HepG2 (cell line): ENCODE measurements around the gene AGTPBP1.

ENCODE experiments used
- CAMTA2 ChIP-seq: sonication (generic); formaldehyde crosslinking; IDR thresholded peaks from 2 replicates; pipeline ENCODE4 v1.4.0; 2020; ENCODE audit warnings: mild to moderate bottlenecking, missing genetic modification reagents, borderline replicate concordance
- CHCHD3 ChIP-seq: sonication (generic); formaldehyde crosslinking; IDR thresholded peaks from 2 replicates; pipeline ENCODE4 v1.8.0; 2022; ENCODE audit warnings: mild to moderate bottlenecking, missing genetic modification reagents, moderate library complexity
- EP300 ChIP-seq, 3 experiments: sonication (generic) in 1 of 3; formaldehyde crosslinking in 1 of 3; IDR thresholded peaks; 2 replicates each; pipeline versions ENCODE4 v1.5.1 to v1.6.1; 2011 to 2020; ENCODE audit warnings: low read depth in 2 of 3, low read length in 2 of 3, borderline replicate concordance in 1 of 3, improper control_type of control experiment in 1 of 3, mild to moderate bottlenecking in 1 of 3, missing genetic modification reagents in 1 of 3, moderate library complexity in 1 of 3
- EZH2 ChIP-seq: conservative IDR thresholded peaks from 2 replicates; pipeline ENCODE4 v1.6.1; 2012; ENCODE audit warnings: mild to moderate bottlenecking, low read depth, low read length, moderate library complexity
- NFATC3 ChIP-seq: sonication (generic); formaldehyde crosslinking; IDR thresholded peaks from 2 replicates; pipeline ENCODE4 v1.5.1; 2020; ENCODE audit warnings: mild to moderate bottlenecking, missing genetic modification reagents
- RORA ChIP-seq: sonication (generic); formaldehyde crosslinking; IDR thresholded peaks from 2 replicates; pipeline ENCODE4 v1.5.0; 2020; ENCODE audit warnings: mild to moderate bottlenecking, missing genetic modification reagents, moderate library complexity
- SPEN ChIP-seq: sonication (generic); formaldehyde crosslinking; IDR thresholded peaks from 2 replicates; pipeline ENCODE4 v1.5.1; 2020; ENCODE audit warnings: low read depth, mild to moderate bottlenecking, missing genetic modification reagents
- TOE1 ChIP-seq: sonication (generic); formaldehyde crosslinking; IDR thresholded peaks from 2 replicates; pipeline ENCODE4 v1.4.0; 2020; ENCODE audit warnings: mild to moderate bottlenecking, missing genetic modification reagents
- U2AF2 ChIP-seq: fragments of 200-400 bp; formaldehyde crosslinking; IDR thresholded peaks from 2 replicates; pipeline ENCODE4 v1.6.1; 2017; ENCODE audit warnings: low read depth, mild to moderate bottlenecking, low read length
- YY1 ChIP-seq: IDR thresholded peaks from 2 replicates; pipeline ENCODE4 v1.6.1; 2011; ENCODE audit warnings: low read length, low read depth, moderate library complexity, mild to moderate bottlenecking; ENCODE audit not compliant: insufficient read depth, insufficient replicate concordance
- ZNF292 ChIP-seq: sonication (generic); formaldehyde crosslinking; IDR thresholded peaks from 2 replicates; pipeline ENCODE4 v1.8.1; 2022; ENCODE audit warnings: mild to moderate bottlenecking, low read depth, missing genetic modification reagents, borderline replicate concordance
- ZNF441 ChIP-seq: sonication (generic); formaldehyde crosslinking; IDR thresholded peaks from 2 replicates; pipeline ENCODE4 v1.7.0; 2021; ENCODE audit warnings: missing genetic modification reagents, borderline replicate concordance
- TF ChIP-seq, protein P1 (sequence below): sonication (generic); formaldehyde crosslinking; IDR thresholded peaks from 2 replicates; pipeline ENCODE4 v1.5.0; 2020; ENCODE audit warnings: mild to moderate bottlenecking, missing genetic modification reagents, moderate library complexity

DNA sequence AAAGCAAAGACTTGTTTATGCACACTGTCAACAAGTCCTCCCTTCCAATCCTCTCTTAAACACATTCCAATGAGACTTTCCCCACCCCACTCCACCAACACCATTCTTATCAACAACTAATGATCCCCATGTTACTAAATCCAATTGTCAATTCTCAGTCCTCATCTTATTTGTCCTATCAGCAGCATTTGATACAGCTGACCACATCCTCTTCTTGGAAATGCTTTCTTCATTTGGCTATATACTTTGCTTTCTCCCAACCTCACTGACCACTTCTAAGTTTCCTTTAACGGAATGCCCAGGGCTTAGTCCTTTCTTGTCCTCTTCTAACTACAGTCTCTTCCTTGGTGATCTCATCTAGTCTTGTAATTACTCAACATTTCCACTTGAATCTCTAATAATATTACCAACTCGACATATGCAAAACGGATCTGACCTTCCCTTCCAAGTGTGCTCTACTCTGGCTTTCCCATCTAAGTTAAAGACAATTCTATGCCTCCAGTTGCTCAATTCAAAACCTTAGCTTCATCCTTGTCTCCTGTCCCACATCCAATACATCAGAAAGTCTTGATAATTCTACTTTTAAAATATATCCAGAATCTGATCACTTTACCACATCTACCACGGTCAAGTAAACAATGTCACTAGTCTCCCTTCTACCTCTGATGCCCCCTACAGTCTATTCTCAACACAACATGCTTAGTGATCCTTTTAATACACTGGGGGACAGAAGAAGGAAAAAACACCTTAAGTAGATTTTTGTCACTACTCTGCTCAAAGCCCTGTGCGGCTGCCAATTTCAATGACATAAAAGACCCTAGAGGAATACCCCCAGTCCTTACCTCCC is 25.5 kb downstream of the AGTPBP1 start:
- TF ChIP-seq CAMTA2 (no peak), EZH2 (no peak), TOE1 (CRISPR knock-in tag) (no peak), CHCHD3 (CRISPR knock-in tag) (no peak), SPEN (CRISPR knock-in tag) (no peak), RORA (no peak), EP300 (IDR thresholded peaks at IDR 0.05; ENCODE audit: low read depth in 2 of 2, low read length in 2 of 2) (no peak), EP300 (CRISPR knock-in tag; IDR thresholded peaks at IDR 0.05; ENCODE audit: borderline replicate concordance) (no peak), ZNF441 (no peak), YY1 (no peak), NFATC3 (CRISPR knock-in tag) (no peak), U2AF2 (no peak), ZNF292 (CRISPR knock-in tag) (no peak)
- TF ChIP-seq, protein P1, sequence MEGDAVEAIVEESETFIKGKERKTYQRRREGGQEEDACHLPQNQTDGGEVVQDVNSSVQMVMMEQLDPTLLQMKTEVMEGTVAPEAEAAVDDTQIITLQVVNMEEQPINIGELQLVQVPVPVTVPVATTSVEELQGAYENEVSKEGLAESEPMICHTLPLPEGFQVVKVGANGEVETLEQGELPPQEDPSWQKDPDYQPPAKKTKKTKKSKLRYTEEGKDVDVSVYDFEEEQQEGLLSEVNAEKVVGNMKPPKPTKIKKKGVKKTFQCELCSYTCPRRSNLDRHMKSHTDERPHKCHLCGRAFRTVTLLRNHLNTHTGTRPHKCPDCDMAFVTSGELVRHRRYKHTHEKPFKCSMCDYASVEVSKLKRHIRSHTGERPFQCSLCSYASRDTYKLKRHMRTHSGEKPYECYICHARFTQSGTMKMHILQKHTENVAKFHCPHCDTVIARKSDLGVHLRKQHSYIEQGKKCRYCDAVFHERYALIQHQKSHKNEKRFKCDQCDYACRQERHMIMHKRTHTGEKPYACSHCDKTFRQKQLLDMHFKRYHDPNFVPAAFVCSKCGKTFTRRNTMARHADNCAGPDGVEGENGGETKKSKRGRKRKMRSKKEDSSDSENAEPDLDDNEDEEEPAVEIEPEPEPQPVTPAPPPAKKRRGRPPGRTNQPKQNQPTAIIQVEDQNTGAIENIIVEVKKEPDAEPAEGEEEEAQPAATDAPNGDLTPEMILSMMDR (CRISPR knock-in tag) = no peak
